Duodenal mucosa (tissue), 2 donors: ENCODE measurements around the gene LRRC1.

ENCODE experiments used
- H3K27ac ChIP-seq: one replicate; pipeline ENCODE4 v1.7.0; 2013; ENCODE audit warnings: low read depth, low read length
- H3K27me3 ChIP-seq, 2 donors: one replicate each; pipeline ENCODE4 v1.7.0; 2013; ENCODE audit warnings: low read length in 2 of 2, control low read depth in 1 of 2; ENCODE audit not compliant: insufficient read depth in 2 of 2, control insufficient read depth in 1 of 2
- H3K36me3 ChIP-seq, 2 donors: one replicate each; pipeline ENCODE4 v1.7.0; 2013; ENCODE audit warnings: low read length in 2 of 2, control low read depth in 1 of 2; ENCODE audit not compliant: insufficient read depth in 2 of 2, control insufficient read depth in 1 of 2
- H3K4me1 ChIP-seq, 2 donors: one replicate each; pipeline ENCODE4 v1.7.0; 2013; ENCODE audit warnings: low read length in 2 of 2, control low read depth in 1 of 2; ENCODE audit not compliant: insufficient read depth in 2 of 2, control insufficient read depth in 1 of 2
- H3K4me3 ChIP-seq, 2 donors: one replicate each; pipeline ENCODE4 v1.7.0; 2013; ENCODE audit warnings: low read length in 2 of 2, low read depth in 1 of 2
- H3K9ac ChIP-seq, 2 donors: one replicate each; pipeline ENCODE4 v1.7.0; 2013; ENCODE audit warnings: low read length in 2 of 2, low read depth in 1 of 2
- H3K9me3 ChIP-seq, 2 donors: one replicate each; pipeline ENCODE4 v1.7.0; 2013; ENCODE audit warnings: low read length in 2 of 2, control low read depth in 1 of 2; ENCODE audit not compliant: control insufficient read depth in 1 of 2

LRRC1 gene

GRCh38 chr6:53837865-53838769 lies 43.3 kb downstream of the LRRC1 start:
- Histone ChIP-seq H3K9me3 (no peaks in the 10 kb centered on the region), H3K9ac (no peak overlapping the region), H3K4me3 (no peak overlapping the region), H3K27me3 (no peaks in the 10 kb centered on the region), H3K4me1 (no peaks in the 10 kb centered on the region), H3K27ac (no peak overlapping the region), H3K36me3 (no peaks in the 10 kb centered on the region)

GRCh38 chr6:53840027-53840426 lies 45.2 kb downstream of the LRRC1 start:
- H3K27ac ChIP-seq: no peak overlapping the region
- peaks cover 0 to 6% of the 10 kb centered on the region in 2 donors for H3K4me1 ChIP-seq
- peaks cover 0 to 3% of the 10 kb centered on the region in 2 donors for H3K36me3 ChIP-seq
- H3K4me3 ChIP-seq: no peak overlapping the region
- no peaks in the 10 kb centered on the region for H3K27me3 ChIP-seq
- H3K9me3 ChIP-seq: no peaks in the 10 kb centered on the region
- H3K9ac ChIP-seq: no peak overlapping the region

GRCh38 chr6:53845280-53846195 lies 50.7 kb downstream of the LRRC1 start:
- H3K4me1 ChIP-seq: peaks cover 0 to 6% of the 10 kb centered on the region in 2 donors
- H3K27ac ChIP-seq: no peak overlapping the region
- no peak overlapping the region for H3K4me3 ChIP-seq
- no peaks in the 10 kb centered on the region for H3K9me3 ChIP-seq
- peaks cover 0 to 3% of the 10 kb centered on the region in 2 donors for H3K36me3 ChIP-seq
- H3K27me3 ChIP-seq: no peaks in the 10 kb centered on the region
- H3K9ac ChIP-seq: no peak overlapping the region

GRCh38 chr6:53846250-53846649 lies 51.4 kb downstream of the LRRC1 start:
- H3K9me3 ChIP-seq: no peaks in the 10 kb centered on the region
- H3K27me3 ChIP-seq: no peaks in the 10 kb centered on the region
- H3K36me3 ChIP-seq: peaks cover 0 to 3% of the 10 kb centered on the region in 2 donors
- H3K4me1 ChIP-seq: peaks cover 0 to 6% of the 10 kb centered on the region in 2 donors
- no peak overlapping the region for H3K27ac ChIP-seq
- no peak overlapping the region for H3K9ac ChIP-seq
- no peak overlapping the region for H3K4me3 ChIP-seq

GRCh38 chr6:53847796-53848314 lies 53.0 kb downstream of the LRRC1 start:
- Histone ChIP-seq H3K9me3 (no peaks in the 10 kb centered on the region), H3K36me3 (peaks cover 0 to 3% of the 10 kb centered on the region in 2 donors), H3K9ac (no peak overlapping the region), H3K4me3 (no peak overlapping the region), H3K27ac (no peak overlapping the region), H3K4me1 (peaks cover 0 to 6% of the 10 kb centered on the region in 2 donors), H3K27me3 (no peaks in the 10 kb centered on the region)

- Histone ChIP-seq H3K36me3 (no peaks in the 10 kb centered on the region), H3K4me1 (peaks cover 8 to 20% of the 10 kb centered on the region in 2 donors), H3K9me3 (no peaks in the 10 kb centered on the region), H3K27me3 (no peaks in the 10 kb centered on the region), H3K9ac (no peak overlapping the region), H3K27ac (no peak overlapping the region), H3K4me3 (no peak overlapping the region)
Observed at GRCh38 chr6:53850527-53850926, 55.7 kb downstream of the LRRC1 start.

- Histone ChIP-seq H3K9me3 (no peaks in the 10 kb centered on the region), H3K27me3 (no peaks in the 10 kb centered on the region), H3K4me1 (peaks cover 14 to 29% of the 10 kb centered on the region in 2 donors), H3K27ac (no peak overlapping the region), H3K36me3 (no peaks in the 10 kb centered on the region), H3K9ac (no peak overlapping the region), H3K4me3 (no peak overlapping the region)
Observed at GRCh38 chr6:53851561-53851960, 56.8 kb downstream of the LRRC1 start.

GRCh38 chr6:53852805-53853204 lies 58.0 kb downstream of the LRRC1 start:
- Histone ChIP-seq H3K4me1 (peaks cover 14 to 41% of the 10 kb centered on the region in 2 donors), H3K36me3 (no peaks in the 10 kb centered on the region), H3K4me3 (no peak overlapping the region), H3K9ac (no peak overlapping the region), H3K27ac (no peak overlapping the region), H3K27me3 (no peaks in the 10 kb centered on the region), H3K9me3 (no peaks in the 10 kb centered on the region)

- H3K4me1 ChIP-seq: peaks cover 14 to 42% of the 10 kb centered on the region in 2 donors
- H3K9ac ChIP-seq: no peak overlapping the region
- no peaks in the 10 kb centered on the region for H3K36me3 ChIP-seq
- H3K27me3 ChIP-seq: no peaks in the 10 kb centered on the region
- H3K9me3 ChIP-seq: no peaks in the 10 kb centered on the region
- no peak overlapping the region for H3K27ac ChIP-seq
- no peak overlapping the region for H3K4me3 ChIP-seq
Observed at GRCh38 chr6:53854843-53855567, 60.2 kb downstream of the LRRC1 start.
